RWPE2 (cell line): ENCODE results near the gene SLC20A1.

Experiments used
- ATAC-seq: fragments of 200-7000 bp; cut with Tn5 transposase; 3 replicates; pipeline ENCODE4 v1.9.1; 2021; ENCODE audit warnings: low read depth
- DNase-seq: peaks from one replicate; pipeline ENCODE4 v3.0.0-alpha.2; 2020; ENCODE audit warnings: low spot score
- H3K27ac ChIP-seq: fragments of 450-650 bp; 2 replicates; pipeline ENCODE4 v1.5.1; 2017; ENCODE audit warnings: mild to moderate bottlenecking; ENCODE audit not compliant: poor library complexity, severe bottlenecking
- H3K27me3 ChIP-seq: fragments of 250-450 bp; sonication (Bioruptor Pico); 2 replicates; pipeline ENCODE4 v1.5.1; 2021; ENCODE audit warnings: mild to moderate bottlenecking, moderate library complexity; ENCODE audit not compliant: insufficient read depth, poor library complexity, severe bottlenecking
- H3K36me3 ChIP-seq: fragments of 250-450 bp; sonication (Bioruptor Pico); 2 replicates; pipeline ENCODE4 v1.5.1; 2020; ENCODE audit warnings: low read depth, mild to moderate bottlenecking, moderate library complexity
- H3K4me1 ChIP-seq: fragments of 250-450 bp; sonication (Bioruptor Pico); 2 replicates; pipeline ENCODE4 v1.5.1; 2021; ENCODE audit warnings: mild to moderate bottlenecking, moderate library complexity; ENCODE audit not compliant: insufficient read depth, poor library complexity, severe bottlenecking
- H3K4me3 ChIP-seq: fragments of 250-450 bp; sonication (Bioruptor Pico); 2 replicates; pipeline ENCODE4 v1.5.1; 2021; ENCODE audit warnings: mild to moderate bottlenecking, moderate library complexity; ENCODE audit not compliant: severe bottlenecking
- H3K9me3 ChIP-seq: fragments of 250-450 bp; sonication (Bioruptor Pico); 2 replicates; pipeline ENCODE4 v1.5.1; 2021; ENCODE audit warnings: mild to moderate bottlenecking, moderate library complexity; ENCODE audit not compliant: severe bottlenecking
- CTCF ChIP-seq: fragments of 450-650 bp; IDR thresholded peaks from one replicate; pipeline ENCODE4 v1.5.1; 2017; ENCODE audit warnings: mild to moderate bottlenecking, moderate library complexity; ENCODE audit not compliant: poor library complexity, severe bottlenecking

The SLC20A1 gene

GRCh38 chr2:112629823-112630222 lies 15.9 kb upstream of the SLC20A1 start:
- Histone ChIP-seq H3K4me3 (no peak overlapping the region), H3K9me3 (no peaks in the 10 kb centered on the region), H3K36me3 (no peaks in the 10 kb centered on the region), H3K27ac (peak overlapping the region; percentile 48), H3K4me1 (peaks cover 50% of the 10 kb centered on the region), H3K27me3 (no peaks in the 10 kb centered on the region)
- no peak for TF ChIP-seq CTCF
- DNase-seq (no peak), ATAC-seq (no peak)

- DNase-seq (no peak), ATAC-seq (no peak)
- Histone ChIP-seq H3K4me3 (no peak overlapping the region), H3K36me3 (no peaks in the 10 kb centered on the region), H3K9me3 (no peaks in the 10 kb centered on the region), H3K27ac (peak overlapping the region; percentile 48), H3K27me3 (no peaks in the 10 kb centered on the region), H3K4me1 (peaks cover 46% of the 10 kb centered on the region)
- TF ChIP-seq CTCF, result no peak
These were observed 15.5 kb upstream of the SLC20A1 start for GRCh38 chr2:112630268-112630667.

GRCh38 chr2:112633708-112634107 lies 12.0 kb upstream of the SLC20A1 start:
- DNase-seq (no peak), ATAC-seq (no peak)
- no peak for TF ChIP-seq CTCF
- Histone ChIP-seq H3K4me3 (no peak overlapping the region), H3K4me1 (peaks cover 18% of the 10 kb centered on the region), H3K27ac (no peak overlapping the region), H3K27me3 (no peaks in the 10 kb centered on the region), H3K36me3 (no peaks in the 10 kb centered on the region), H3K9me3 (no peaks in the 10 kb centered on the region)

GRCh38 chr2:112634153-112634873 lies 11.4 kb upstream of the SLC20A1 start:
- ATAC-seq, result no peak
- Histone ChIP-seq H3K9me3 (no peaks in the 10 kb centered on the region), H3K27me3 (no peaks in the 10 kb centered on the region), H3K27ac (no peak overlapping the region), H3K4me1 (peaks cover 18% of the 10 kb centered on the region), H3K4me3 (no peak overlapping the region), H3K36me3 (no peaks in the 10 kb centered on the region)
- DNase-seq, result no peak
- TF ChIP-seq CTCF, result no peak

GRCh38 chr2:112634874-112635157 lies 10.9 kb upstream of the SLC20A1 start:
- H3K27me3 ChIP-seq, result no peaks in the 10 kb centered on the region
- no peak overlapping the region for H3K27ac ChIP-seq
- no peaks in the 10 kb centered on the region for H3K36me3 ChIP-seq

More at GRCh38 chr2:112634874-112635157, 10.9 kb upstream of the SLC20A1 start:
- Histone ChIP-seq H3K4me3 (no peak overlapping the region), H3K9me3 (no peaks in the 10 kb centered on the region), H3K4me1 (peaks cover 19% of the 10 kb centered on the region)
- ATAC-seq (no peak), DNase-seq (no peak)
- TF ChIP-seq CTCF, result no peak
